Liver (tissue), 3 donors: ENCODE results near the gene MYBPC3.

Source experiments
- EGR1 ChIP-seq, 2 donors: IDR thresholded peaks; 2 replicates each; pipeline ENCODE4 v1.6.1; 2016 to 2018; ENCODE audit warnings: antibody characterized with exemption in 2 of 2, low read depth in 2 of 2
- GABPA ChIP-seq, 2 donors: IDR thresholded peaks in 1 of 2; conservative IDR thresholded peaks in 1 of 2; 2 replicates each; pipeline ENCODE4 v1.6.1; 2016; ENCODE audit warnings: antibody characterized with exemption in 2 of 2, mild to moderate bottlenecking in 1 of 2, moderate library complexity in 1 of 2
- HNF4A ChIP-seq, 2 donors: conservative IDR thresholded peaks; 2 replicates each; pipeline ENCODE4 v1.6.1; 2016; ENCODE audit warnings: antibody characterized with exemption in 2 of 2, mild to moderate bottlenecking in 2 of 2
- JUND ChIP-seq, 2 donors: IDR thresholded peaks; 2 replicates each; pipeline ENCODE4 v1.6.1; 2016; ENCODE audit warnings: antibody characterized with exemption in 2 of 2
- RAD21 ChIP-seq, 2 donors: IDR thresholded peaks; 2 replicates each; pipeline ENCODE4 v1.6.1; 2016; ENCODE audit warnings: antibody characterized with exemption in 2 of 2, mild to moderate bottlenecking in 2 of 2
- RXRA ChIP-seq, 2 donors: IDR thresholded peaks; 2 replicates each; pipeline ENCODE4 v1.6.1; 2017 to 2018; ENCODE audit warnings: antibody characterized with exemption in 2 of 2, mild to moderate bottlenecking in 1 of 2
- YY1 ChIP-seq: IDR thresholded peaks from 2 replicates; pipeline ENCODE4 v1.6.1; 2016; ENCODE audit warnings: antibody characterized with exemption, mild to moderate bottlenecking
- TF ChIP-seq, protein P1 (sequence below): fragments of 150-350 bp; IDR thresholded peaks from 2 replicates; pipeline ENCODE4 v1.5.1; 2017; ENCODE audit warnings: improper control_type of control experiment, low read depth, low read length; ENCODE audit not compliant: missing input control
- TF ChIP-seq, protein P2 (sequence below): IDR thresholded peaks from 2 replicates; pipeline ENCODE4 v1.6.1; 2016; ENCODE audit warnings: antibody characterized with exemption, mild to moderate bottlenecking
- donor health status: healthy.
- donor health status: healthy.

- TF ChIP-seq, protein P1, sequence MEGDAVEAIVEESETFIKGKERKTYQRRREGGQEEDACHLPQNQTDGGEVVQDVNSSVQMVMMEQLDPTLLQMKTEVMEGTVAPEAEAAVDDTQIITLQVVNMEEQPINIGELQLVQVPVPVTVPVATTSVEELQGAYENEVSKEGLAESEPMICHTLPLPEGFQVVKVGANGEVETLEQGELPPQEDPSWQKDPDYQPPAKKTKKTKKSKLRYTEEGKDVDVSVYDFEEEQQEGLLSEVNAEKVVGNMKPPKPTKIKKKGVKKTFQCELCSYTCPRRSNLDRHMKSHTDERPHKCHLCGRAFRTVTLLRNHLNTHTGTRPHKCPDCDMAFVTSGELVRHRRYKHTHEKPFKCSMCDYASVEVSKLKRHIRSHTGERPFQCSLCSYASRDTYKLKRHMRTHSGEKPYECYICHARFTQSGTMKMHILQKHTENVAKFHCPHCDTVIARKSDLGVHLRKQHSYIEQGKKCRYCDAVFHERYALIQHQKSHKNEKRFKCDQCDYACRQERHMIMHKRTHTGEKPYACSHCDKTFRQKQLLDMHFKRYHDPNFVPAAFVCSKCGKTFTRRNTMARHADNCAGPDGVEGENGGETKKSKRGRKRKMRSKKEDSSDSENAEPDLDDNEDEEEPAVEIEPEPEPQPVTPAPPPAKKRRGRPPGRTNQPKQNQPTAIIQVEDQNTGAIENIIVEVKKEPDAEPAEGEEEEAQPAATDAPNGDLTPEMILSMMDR = no peak
- TF ChIP-seq YY1 (no peak), HNF4A (conservative IDR thresholded peaks at IDR 0.05) (no peak), JUND (IDR thresholded peaks at IDR 0.05) (no peak), GABPA (IDR thresholded peaks at IDR 0.05 in 1 of 2, conservative IDR thresholded peaks at IDR 0.05 in 1 of 2) (no peak), EGR1 (IDR thresholded peaks at IDR 0.05; ENCODE audit: low read depth in 2 of 2) (no peak), RXRA (IDR thresholded peaks at IDR 0.05) (no peak), RAD21 (IDR thresholded peaks at IDR 0.05) (no peak)
- TF ChIP-seq, protein P2, sequence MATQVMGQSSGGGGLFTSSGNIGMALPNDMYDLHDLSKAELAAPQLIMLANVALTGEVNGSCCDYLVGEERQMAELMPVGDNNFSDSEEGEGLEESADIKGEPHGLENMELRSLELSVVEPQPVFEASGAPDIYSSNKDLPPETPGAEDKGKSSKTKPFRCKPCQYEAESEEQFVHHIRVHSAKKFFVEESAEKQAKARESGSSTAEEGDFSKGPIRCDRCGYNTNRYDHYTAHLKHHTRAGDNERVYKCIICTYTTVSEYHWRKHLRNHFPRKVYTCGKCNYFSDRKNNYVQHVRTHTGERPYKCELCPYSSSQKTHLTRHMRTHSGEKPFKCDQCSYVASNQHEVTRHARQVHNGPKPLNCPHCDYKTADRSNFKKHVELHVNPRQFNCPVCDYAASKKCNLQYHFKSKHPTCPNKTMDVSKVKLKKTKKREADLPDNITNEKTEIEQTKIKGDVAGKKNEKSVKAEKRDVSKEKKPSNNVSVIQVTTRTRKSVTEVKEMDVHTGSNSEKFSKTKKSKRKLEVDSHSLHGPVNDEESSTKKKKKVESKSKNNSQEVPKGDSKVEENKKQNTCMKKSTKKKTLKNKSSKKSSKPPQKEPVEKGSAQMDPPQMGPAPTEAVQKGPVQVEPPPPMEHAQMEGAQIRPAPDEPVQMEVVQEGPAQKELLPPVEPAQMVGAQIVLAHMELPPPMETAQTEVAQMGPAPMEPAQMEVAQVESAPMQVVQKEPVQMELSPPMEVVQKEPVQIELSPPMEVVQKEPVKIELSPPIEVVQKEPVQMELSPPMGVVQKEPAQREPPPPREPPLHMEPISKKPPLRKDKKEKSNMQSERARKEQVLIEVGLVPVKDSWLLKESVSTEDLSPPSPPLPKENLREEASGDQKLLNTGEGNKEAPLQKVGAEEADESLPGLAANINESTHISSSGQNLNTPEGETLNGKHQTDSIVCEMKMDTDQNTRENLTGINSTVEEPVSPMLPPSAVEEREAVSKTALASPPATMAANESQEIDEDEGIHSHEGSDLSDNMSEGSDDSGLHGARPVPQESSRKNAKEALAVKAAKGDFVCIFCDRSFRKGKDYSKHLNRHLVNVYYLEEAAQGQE = no peak
These were observed 66.3 kb downstream of the MYBPC3 start for GRCh38 chr11:47285969-47286770.
